GM19455 (cell line): ENCODE measurements around the gene RHO.
"Not testable (repeated sequence)": the region's sequence is repeated elsewhere in the genome, so short reads cannot be mapped to it uniquely, and the experiment has no call there.

ENCODE experiments used
- ATAC-seq: cut with Tn5 transposase; IDR thresholded peaks from one replicate; pipeline ENCODE4 v1.9.1; 2021; ENCODE audit not compliant: unreplicated experiment

RHO gene

DNA sequence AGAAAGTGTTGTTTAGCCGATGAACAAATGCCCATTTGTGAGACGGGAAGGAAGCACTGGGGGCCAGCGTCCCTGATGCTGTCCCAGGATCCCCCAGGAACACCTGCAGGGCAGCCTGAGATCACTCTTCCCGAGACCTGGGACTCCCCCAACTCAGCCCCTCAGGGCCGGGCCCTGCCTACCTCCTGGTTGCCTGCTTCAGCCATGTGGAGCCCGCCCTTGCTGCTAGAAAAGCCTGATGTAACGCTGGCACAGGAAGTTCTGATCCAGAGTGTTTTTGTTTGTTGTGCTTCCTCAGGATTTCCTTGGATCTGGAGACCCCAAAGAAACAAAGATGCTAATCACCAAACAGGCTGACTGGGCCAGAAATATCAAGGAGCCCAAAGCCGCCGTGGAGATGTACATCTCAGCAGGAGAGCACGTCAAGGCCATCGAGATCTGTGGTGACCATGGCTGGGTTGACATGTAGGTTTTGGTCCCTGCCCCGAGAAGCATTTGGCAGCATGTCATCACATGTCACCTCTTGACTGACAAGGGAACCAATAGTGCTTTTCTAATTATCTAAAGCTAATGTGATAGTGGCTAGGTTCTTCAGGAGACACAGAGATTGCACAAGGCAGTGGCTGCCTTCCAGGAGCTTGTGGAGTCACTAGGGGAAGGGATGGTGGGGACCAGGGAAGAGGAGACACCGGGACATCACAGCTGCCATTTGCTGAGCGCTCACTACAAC is 28.7 kb upstream of the RHO start:
- ATAC-seq = not testable (repeated sequence)

DNA sequence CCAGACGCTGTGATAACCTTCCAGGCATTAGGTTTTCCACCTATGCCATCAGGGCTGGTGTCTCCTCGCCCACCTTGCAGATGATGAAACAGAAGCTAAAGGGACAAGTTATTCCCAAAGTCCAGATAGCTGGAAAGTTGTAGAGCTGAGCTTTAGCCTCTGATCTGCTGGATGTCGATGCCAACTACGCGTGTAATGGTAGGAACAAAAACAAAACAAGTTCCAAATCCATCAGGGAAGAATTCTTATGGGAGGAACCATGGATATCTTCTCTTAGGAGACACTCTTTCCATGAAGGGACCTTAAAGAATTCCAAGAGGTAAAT is 28.1 kb upstream of the RHO start:
- no peak for ATAC-seq

- no peak for ATAC-seq
Observed at GRCh38 chr3:129501630-129502029, 26.8 kb upstream of the RHO start.

DNA sequence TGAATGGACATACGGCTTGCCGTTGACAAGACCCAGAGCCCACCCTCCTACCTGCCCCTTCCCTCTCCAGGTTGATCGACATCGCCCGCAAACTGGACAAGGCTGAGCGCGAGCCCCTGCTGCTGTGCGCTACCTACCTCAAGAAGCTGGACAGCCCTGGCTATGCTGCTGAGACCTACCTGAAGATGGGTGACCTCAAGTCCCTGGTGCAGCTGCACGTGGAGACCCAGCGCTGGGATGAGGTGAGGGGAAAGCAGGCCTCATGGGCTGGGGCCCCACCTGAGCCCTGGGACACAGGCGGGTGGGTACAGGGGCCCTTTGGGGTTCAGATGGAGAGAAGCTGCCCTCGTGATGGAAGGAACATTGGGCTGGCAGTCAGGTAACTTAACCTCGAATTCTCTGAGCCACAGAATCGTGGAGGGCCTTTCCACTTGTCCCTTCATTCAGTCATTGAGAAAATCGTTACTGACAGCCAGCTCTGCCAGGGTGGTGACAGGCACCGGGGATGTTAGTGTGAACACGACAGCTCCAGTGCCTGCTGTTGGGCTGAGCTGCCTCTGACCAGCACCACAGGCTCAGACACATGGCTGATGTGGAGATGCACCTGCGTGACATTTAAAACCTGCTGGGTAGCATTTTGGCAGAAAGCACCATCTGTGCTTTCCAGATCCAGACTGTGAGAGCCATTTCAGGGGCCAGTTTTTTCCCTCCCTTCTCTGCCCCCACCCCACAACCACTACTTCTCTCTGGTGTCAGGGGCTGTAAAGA is 25.6 kb upstream of the RHO start:
- no peak for ATAC-seq

DNA sequence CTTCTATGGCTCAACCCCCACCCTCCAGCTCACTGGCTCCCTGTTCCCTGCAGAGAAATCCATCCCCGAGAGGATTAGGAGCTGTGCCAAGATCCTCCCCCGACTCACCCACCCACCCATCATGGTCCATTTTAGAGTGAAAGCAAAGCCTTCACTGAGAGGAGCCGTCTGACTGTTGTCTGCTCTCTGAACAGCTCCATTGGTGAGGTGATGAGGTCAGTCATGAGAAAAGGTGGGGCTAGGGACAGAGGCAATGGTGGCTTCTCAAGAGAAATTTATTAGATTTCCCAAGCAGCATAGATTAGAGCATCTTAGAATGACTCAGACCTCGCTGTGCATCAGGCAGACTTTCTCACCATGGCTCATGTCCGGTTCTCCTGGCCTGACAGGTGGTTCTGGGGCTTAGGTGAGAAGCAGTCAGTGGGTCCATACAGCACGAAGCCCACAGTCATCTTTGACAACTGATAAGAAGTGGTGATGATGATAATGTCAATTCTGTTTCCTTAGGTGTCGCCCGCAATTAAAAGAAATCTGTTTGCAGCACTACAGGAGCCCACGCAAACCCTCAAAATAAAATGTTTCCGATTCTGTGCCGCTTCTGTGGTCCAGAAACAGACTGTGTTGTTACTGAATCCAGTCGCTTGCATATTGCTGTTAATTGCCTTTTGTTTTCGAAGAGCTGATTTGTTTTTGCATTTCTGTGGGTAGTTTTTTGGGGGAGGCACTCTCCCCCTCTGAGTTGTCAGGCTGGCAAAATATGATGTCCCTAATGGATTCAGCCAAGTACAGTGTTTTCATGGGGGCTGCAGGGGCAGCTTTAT is 24.8 kb upstream of the RHO start:
- no peak for ATAC-seq

GRCh38 chr3:129504471-129505100 is 23.9 kb upstream of the RHO start:
- no peak for ATAC-seq

GRCh38 chr3:129505341-129505740 is 23.1 kb upstream of the RHO start:
- no peak for ATAC-seq

- ATAC-seq = no peak
Observed at GRCh38 chr3:129506231-129506742, 22.2 kb upstream of the RHO start.

- no peak for ATAC-seq
Observed at GRCh38 chr3:129507181-129507831, 21.1 kb upstream of the RHO start.

DNA sequence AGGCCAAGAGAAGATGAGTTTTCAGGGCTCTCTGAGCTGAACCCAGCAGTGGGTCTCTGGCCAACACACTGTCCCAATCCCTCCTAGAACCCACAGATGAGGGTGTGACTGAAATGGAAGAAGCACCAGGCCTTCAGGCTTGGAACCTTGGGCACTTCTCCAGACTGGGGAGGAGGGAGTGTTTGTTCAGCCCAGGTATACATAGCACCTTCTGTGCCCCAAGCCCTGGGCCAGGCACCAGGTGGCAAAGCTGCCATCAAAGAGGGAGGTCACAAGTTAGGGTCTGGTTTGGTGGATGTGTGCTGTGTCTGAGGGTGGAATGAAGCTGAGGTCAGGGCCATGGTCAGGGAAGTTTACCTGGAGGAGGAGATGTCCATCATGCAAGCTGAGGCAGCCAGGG is 15.8 kb upstream of the RHO start:
- ATAC-seq = no peak

DNA sequence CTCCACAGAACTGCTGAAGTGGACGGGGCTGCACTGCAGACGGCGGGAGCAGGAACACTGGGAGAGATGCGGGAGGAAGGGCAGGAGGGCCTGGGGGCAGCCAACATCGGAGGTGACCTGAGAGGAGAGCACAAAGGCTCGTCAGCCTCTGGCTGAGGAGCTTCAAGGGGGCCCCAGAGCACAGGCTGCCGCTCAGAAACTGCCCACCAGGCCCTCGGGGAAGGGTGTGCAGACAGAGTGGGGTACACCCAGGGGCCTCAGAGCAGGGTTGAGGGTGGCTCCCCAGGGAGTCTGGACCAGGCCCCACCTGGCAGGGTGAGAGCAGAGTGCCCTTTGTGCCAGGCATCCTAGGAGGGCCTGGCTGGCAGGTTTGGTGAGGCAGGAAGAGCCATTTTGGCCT is 14.7 kb upstream of the RHO start:
- no peak for ATAC-seq

GRCh38 chr3:129514110-129514509 is 14.3 kb upstream of the RHO start:
- ATAC-seq = no peak

- no peak for ATAC-seq
Observed at GRCh38 chr3:129514563-129514962, 13.9 kb upstream of the RHO start.

- not testable (repeated sequence) for ATAC-seq
Observed at GRCh38 chr3:129515108-129515820, 13.2 kb upstream of the RHO start.

DNA sequence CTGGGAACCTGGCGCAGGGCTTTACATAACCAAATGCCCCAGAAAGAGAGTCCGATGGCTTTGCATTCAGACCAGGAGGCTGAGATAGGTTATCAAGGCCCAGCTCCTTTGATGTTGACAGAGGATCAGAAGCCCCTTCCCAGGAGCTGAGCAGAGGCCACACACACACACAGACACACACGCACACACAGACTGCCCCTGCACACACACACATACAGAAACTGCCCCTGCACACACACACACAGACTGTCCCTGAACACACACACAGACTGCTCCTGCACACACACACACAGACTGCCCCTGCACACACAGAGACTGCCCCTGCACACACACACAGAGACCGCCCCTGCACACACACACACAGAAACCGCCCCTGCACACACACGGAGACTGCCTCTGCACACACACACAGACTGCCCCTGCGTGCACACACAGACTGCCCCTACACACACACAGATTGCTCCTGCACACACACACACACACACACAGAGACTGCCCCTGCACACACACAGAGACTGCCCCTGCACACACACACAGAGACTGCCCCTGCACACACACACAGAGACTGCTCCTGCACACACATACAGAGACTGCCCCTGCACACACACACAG is 12.5 kb upstream of the RHO start:
- not testable (repeated sequence) for ATAC-seq

DNA sequence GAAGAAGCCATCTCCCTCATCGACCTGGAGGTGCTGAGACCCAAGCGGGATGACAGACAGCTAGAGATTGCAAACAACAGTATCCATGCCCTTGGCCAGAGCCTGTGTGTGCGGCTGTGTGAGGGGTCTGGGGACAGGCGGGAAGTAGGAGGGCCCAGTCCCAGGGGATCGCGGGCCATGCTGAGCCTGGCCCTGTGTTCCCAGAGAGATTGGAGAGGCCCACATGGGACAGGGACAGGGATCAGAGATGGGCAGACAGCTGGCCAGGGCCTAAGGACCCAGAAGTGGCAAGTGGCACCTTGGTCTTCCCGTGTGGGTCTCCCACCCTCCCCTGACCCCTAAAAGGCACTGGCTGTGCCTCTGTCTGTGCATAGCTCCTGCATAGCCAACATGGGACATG is 10.9 kb upstream of the RHO start:
- no peak for ATAC-seq

- no peak for ATAC-seq
Observed at GRCh38 chr3:129518038-129518561, 10.3 kb upstream of the RHO start.

- ATAC-seq = no peak
Observed at GRCh38 chr3:129518581-129518980, 9.9 kb upstream of the RHO start.

DNA sequence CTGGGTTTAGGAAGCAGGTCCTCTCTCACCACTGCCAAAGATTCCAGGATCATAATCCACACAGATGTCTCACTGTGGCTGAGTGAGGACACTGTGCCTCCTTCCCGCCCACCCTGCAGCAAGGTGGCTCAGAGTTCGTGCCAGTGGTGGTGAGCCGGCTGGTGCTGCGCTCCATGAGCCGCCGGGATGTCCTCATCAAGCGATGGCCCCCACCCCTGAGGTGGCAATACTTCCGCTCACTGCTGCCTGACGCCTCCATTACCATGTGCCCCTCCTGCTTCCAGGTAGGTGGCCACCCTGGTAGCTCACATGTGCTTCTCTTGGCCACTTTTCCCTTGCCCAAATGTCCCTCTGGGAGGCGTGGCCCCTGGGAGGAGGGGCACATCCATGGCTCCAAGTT is 9.0 kb upstream of the RHO start:
- no peak for ATAC-seq
